Myocyte (in vitro differentiated cells): ENCODE measurements around the gene CNOT4. TPM values are rescaled to one million over a fixed set of nuclear protein-coding genes. Genes with fewer than 3 reads are reported as not detected.
A peak's percentile ranks its signal among the peaks of the same experiment; 100 is the strongest.

Experiments
- DNase-seq: peaks from one replicate; pipeline ENCODE4 v3.0.0-alpha.2; 2012; ENCODE audit warnings: low read depth
- total RNA-seq: library from RNA; depleted of rRNA; stranded (reverse); fragments of >200 nt; gene quantifications from 2 replicates; pipeline ENCODE4 v1.2.3, GENCODE V29; 2014

Gene CNOT4
- total RNA-seq, 1 donor from 2014 or later, result 20.7 TPM

DNA sequence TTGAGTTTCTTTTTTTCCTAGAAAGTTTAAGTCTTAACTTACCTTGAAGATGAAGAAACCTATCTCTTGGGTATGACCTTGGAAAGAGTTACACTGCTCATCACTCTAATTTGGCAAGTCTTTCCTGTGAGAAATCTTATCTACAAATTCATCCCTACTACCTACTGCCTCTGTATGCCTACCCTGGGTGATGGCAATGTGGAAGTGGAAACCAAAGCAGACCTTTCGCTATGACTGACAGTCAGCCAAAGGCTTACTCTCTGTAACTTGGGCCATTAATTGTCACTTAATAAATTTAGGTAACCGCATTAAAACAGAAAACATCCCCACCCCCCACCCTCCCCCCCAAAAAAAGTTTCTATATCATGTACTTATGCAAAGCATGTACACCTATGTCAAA is 103.9 kb downstream of the CNOT4 start:
- no peak for DNase-seq

GRCh38 chr7:135403302-135403701 is 106.6 kb downstream of the CNOT4 start:
- DNase-seq, result no peak

DNA sequence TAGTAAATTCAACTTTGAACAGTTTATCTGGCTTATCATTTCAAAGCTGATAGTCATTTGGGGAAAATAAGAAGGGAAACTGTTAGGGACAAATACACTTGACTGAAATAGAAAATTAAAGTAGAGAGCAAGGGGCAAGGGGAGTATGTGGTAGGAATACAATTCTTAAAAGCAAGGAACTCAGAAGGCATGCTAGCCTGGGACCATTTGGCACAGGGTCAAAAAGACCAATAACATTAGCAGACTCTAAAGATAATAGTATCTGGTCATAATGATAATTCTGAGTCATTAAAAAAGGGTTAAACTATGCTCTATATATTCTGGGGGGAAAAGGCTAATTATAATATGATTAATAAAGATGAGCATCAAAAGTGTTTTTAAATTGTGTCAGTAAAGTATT is 112.2 kb downstream of the CNOT4 start:
- DNase-seq, result no peak

GRCh38 chr7:135392701-135393100 is 117.2 kb downstream of the CNOT4 start:
- DNase-seq, result no peak

DNA sequence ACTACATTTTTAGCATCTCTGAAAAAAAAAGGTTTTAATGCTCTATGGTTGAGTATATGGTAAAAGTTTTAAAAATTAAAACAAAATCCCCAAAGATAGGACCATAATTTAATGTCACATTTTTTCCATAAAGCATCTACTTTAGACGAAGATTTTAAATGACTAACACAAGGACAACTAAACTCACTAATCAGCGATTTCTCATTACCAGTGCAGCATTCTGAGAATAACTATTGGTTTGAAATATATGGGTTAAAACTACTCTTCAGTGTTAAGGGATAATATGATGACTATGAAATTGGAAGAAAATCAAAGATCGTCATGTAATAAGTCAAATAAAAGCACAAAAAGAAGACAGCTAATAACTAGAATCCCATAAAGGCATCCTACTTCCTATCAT is 118.4 kb downstream of the CNOT4 start:
- DNase-seq, result no peak

DNA sequence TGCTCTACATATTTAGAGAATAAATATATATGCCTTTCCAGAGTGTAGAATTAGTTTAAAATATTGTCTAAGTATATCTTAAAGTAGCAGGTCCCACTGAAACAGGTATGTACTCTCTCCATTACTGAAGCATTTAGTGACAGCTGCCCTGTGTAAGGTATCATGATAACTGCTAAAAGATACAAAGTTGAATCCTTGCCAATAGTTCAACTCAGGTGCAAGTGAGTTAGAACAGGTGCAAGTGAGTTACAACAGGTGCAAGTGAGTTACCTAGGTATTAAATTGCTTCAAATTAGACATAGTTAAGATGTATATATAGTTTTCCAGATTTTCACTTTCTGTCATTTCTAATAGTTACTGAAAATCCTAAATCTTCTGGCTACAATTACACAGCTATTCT is 119.1 kb downstream of the CNOT4 start:
- no peak for DNase-seq

DNA sequence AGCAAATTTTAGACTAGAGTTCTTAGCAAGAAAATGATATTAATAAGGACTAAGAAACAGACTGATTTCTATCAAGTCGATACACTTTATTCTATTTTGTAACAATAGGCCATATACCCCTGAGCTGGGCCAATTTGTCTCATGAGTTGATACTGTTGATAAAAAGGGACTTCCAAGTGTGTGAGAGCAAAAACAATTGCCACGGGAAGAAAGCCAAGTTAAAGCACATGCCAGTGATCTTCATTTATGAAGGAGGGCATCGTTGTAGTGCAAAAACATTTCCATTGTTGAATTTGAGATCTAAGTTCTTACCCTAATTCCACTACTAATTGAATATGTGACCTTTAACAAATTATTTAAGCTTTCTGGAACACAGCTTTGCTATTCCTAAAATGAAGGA is 119.9 kb downstream of the CNOT4 start:
- no peak for DNase-seq

GRCh38 chr7:135388616-135389015 is 121.3 kb downstream of the CNOT4 start:
- DNase-seq, result no peak

DNA sequence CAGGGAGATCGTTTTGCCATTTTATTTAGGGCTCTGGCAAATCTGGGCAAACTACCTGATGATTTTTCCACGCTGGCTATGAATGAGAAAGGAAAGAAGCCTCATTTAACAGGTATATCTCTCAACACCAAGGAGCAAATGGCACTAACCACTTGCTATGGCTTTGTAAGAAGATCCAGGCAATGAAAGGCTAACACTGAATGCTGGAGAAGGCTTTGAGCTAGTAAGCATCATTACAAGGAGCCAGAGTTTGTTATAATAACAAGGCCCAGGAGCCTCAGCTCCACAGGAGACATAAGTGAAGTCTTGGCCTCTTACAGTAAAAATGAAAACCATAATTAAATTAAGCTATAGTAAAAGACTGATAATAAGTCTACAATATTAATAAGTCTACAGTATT is 123.1 kb downstream of the CNOT4 start:
- peak; percentile 25 for DNase-seq

DNA sequence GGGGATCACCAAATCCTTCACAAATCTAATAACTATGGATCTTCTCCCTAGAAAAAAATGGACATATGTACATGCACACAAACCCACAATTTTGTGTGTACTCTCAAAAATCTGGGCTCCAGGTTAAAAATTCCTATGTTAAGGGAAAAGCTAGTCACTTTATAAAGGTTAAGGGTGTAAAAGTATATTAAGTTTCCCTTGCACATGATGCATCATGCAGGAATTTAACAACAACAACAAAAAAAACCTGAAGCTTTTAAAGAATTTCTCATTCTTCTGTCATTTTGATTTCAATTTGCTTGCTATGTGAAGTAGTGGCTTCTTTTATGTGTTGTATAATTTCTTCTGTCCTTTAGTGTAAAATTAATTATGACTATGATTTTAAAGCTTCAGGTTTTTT is 123.7 kb downstream of the CNOT4 start:
- peak; percentile 27 for DNase-seq

DNA sequence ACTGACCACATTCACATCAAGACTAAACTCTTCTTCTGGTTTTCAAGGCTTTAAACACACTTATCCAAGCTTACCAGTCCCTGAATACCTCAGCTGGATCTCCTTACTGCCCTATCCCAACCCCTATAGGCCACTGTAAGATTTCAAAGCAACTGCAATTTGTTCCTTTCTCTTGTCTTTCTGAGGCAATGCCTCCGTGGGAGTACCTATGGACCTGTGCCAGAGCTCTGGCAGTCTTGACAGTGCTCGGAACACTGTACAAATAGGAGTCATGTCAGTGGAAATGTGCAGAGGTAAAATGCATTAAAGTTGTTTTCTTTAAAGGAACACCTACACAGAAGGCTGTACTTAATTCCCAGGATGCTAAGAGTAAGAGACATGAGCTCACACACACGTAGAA is 124.7 kb downstream of the CNOT4 start:
- peak; percentile 45 for DNase-seq

- no peak for DNase-seq
Observed at GRCh38 chr7:135383525-135384175, 126.3 kb downstream of the CNOT4 start.

DNA sequence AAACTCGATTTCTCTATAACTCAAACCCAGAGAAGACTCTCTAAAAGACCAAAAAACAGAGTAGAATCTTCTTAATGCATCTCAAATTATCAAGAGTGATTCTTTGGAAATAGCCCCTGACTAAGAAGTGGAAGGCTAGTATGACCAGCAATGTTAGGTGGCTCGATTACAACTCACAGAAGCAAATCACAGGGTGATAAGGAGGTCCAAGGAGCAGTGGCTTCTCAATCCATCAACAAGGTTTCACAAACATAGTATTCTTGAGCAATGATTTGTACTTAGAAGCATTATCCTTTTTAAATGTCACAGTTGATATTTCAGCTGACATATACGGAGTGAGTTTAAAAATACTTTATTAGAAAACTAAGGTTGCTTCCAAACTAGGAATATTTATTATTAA is 127.7 kb downstream of the CNOT4 start:
- no peak for DNase-seq

DNA sequence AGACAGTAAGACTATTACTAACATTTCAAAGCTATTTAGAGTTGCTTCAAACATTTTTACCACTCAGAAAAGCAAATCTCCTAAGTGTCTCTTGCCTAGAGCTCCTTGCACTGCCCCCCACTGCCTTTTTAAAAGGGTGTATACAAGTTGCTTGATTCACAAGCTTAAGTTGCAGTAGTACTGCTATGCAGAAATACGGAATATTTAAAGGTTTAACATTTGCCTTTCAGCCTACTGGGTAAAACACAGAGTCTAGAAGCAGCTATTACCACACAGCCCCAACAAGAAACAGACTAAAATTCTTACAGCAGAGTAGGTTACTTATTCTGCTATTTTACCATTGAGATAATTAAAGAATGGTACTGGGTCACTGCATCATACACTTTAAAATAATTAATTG is 128.5 kb downstream of the CNOT4 start:
- no peak for DNase-seq

GRCh38 chr7:135380351-135380750 is 129.6 kb downstream of the CNOT4 start:
- peak; percentile 57 for DNase-seq

- no peak for DNase-seq
Observed at GRCh38 chr7:135377171-135377570, 132.7 kb downstream of the CNOT4 start.

DNA sequence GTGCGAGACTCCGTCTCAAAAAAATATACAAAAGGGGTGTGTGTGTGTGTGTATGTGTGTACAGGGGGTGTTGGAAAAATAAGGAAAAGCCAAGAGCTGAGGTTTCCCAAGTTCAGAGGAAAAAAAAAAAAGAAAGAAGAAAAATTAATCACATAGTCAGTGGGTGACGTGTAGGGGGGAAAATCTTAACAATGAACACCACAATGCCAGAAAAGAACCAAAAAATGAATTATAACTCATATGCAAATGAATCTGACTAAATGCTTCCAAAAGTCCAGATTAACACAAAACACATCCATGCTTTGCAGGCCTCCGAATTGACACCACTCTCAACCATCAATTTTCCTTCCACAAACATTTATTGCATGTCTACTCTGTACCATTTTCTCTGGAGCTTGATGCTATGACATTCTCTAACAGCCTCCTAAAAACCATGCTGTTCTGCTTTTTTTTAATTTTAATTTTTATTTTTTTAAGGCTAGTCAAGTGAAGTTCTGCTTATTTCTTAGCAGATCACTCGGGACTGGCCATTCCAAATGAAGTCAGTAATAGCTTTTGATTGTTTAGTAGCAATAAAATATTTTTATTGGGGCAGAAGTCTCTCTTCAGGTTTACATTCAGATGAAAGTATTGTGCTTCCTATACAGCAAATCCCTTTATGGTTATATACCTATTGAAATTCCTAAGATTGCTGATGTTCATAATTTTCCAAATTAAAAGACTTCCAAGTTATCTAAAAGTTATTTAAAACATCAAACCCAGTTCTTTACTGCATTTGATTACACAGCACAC is 133.8 kb downstream of the CNOT4 start:
- DNase-seq, result no peak

- DNase-seq, result no peak
Observed at GRCh38 chr7:135374736-135375135, 135.2 kb downstream of the CNOT4 start.

- no peak for DNase-seq
Observed at GRCh38 chr7:135372222-135372621, 137.7 kb downstream of the CNOT4 start.

DNA sequence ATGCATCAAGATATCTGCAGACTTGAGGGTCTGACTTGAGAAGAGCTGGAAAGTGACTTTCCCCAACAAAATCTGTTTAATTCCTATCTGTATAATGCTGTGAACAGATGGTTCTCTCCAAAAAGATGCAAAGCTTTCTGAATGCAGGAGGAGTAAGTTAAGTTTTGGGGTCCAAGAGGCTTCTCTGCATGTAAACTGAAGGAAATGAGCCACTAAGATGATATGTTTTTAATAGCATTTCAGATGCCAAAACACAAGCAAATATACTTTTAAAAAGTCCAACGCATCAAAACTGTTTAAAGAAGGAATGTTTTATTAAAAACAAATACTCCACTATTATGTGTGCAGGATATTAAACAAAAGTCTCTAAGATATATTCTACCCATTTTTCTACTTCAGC is 139.2 kb downstream of the CNOT4 start:
- DNase-seq, result no peak

GRCh38 chr7:135369405-135369804 is 140.5 kb downstream of the CNOT4 start:
- no peak for DNase-seq

DNA sequence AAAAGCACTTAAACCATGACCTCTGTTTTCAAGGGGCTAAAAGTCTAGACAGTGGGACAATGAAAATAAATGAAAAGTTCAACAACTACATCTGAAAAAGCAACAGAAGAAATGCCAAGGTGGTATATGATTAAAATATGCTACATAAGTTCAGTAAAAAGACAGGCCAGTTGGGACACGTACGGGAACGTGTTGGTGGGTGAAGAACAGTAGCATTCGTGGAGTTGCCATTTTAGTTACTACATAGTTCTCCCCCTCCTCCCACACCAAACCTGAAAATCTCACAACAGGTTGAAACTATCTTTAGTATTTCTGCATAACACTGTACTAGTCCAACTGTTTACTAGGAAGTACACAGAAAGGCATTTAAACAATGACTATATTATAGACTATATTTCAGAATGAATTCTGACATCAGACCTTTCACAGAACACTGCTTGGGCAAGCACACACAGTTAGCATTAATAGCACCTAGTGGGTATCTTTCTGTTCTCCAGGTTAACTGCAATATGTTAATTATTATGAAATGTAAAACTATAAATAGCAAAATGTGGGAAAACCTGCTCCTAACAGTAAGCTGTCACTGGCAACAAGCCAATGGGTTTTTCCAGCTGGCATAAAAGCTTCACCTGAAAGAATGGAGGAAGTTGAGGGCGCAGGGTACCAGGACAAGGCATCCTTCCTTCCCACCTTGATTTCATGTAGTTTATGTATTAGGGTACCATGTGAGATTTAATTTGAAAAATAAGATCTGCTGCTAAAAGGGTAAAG is 141.3 kb downstream of the CNOT4 start:
- DNase-seq, result no peak
